ENCODE data around the gene PLCL2.

Gene PLCL2

GRCh38 chr3:16990163-16990562 is 105.4 kb downstream of the PLCL2 start:
- Histone ChIP-seq H3K4me2 (ENCODE audit: low read length) (no peak overlapping the region), H3K4me1 (ENCODE audit: control insufficient read depth, low read length) (no peaks in the 10 kb centered on the region), H3K36me3 (ENCODE audit: control insufficient read depth, low read length) (no peaks in the 10 kb centered on the region), H3K27ac (ENCODE audit: low read depth, low read length) (no peak overlapping the region), H3K4me3 (ENCODE audit: low read length) (no peak overlapping the region), H3K9me2 (replicated peaks; ENCODE audit: control insufficient read depth, low read length) (no peaks in the 10 kb centered on the region), H4K20me1 (ENCODE audit: control insufficient read depth, insufficient read depth, low read depth, low read length) (peaks cover 3% of the 10 kb centered on the region; the same call in 1 of the 2 replicates), H3K27me3 (ENCODE audit: control insufficient read depth, low read length) (no peaks in the 10 kb centered on the region), H3F3A (ENCODE audit: control insufficient read depth, insufficient read depth) (no peaks in the 10 kb centered on the region), H3K9me3 (ENCODE audit: control insufficient read depth, insufficient read depth, low read length) (no peaks in the 10 kb centered on the region), H3K79me2 (ENCODE audit: control insufficient read depth, low read length) (peaks cover 83% of the 10 kb centered on the region)
- no peak for TF ChIP-seq CTCF (IDR thresholded peaks at IDR 0.05; ENCODE audit: low read depth, low read length, poor library complexity, severe bottlenecking)
- TF ChIP-seq EZH2phosphoT487 (IDR thresholded peaks at IDR 0.05; ENCODE audit: borderline replicate concordance, low read length): no peak

GRCh38 chr3:16992198-16992597 is 107.4 kb downstream of the PLCL2 start:
- H3K27ac ChIP-seq (ENCODE audit: low read depth, low read length): no peak overlapping the region
- H3F3A ChIP-seq (ENCODE audit: control insufficient read depth, insufficient read depth): no peaks in the 10 kb centered on the region
- H3K9me2 ChIP-seq (replicated peaks; ENCODE audit: control insufficient read depth, low read length): no peaks in the 10 kb centered on the region
- H3K4me2 ChIP-seq (ENCODE audit: low read length): no peak overlapping the region
- TF ChIP-seq CTCF (IDR thresholded peaks at IDR 0.05; ENCODE audit: low read depth, low read length, poor library complexity, severe bottlenecking): no peak
- no peak for TF ChIP-seq EZH2phosphoT487 (IDR thresholded peaks at IDR 0.05; ENCODE audit: borderline replicate concordance, low read length)
- H3K4me3 ChIP-seq (ENCODE audit: low read length): no peak overlapping the region
- H3K27me3 ChIP-seq (ENCODE audit: control insufficient read depth, low read length): no peaks in the 10 kb centered on the region
- no peaks in the 10 kb centered on the region for H3K36me3 ChIP-seq (ENCODE audit: control insufficient read depth, low read length)
- H3K9me3 ChIP-seq (ENCODE audit: control insufficient read depth, insufficient read depth, low read length): no peaks in the 10 kb centered on the region
- H3K79me2 ChIP-seq (ENCODE audit: control insufficient read depth, low read length): peaks cover 81% of the 10 kb centered on the region
- H4K20me1 ChIP-seq (ENCODE audit: control insufficient read depth, insufficient read depth, low read depth, low read length): no peaks in the 10 kb centered on the region; the same call in 1 of the 2 replicates
- no peaks in the 10 kb centered on the region for H3K4me1 ChIP-seq (ENCODE audit: control insufficient read depth, low read length)

DNA sequence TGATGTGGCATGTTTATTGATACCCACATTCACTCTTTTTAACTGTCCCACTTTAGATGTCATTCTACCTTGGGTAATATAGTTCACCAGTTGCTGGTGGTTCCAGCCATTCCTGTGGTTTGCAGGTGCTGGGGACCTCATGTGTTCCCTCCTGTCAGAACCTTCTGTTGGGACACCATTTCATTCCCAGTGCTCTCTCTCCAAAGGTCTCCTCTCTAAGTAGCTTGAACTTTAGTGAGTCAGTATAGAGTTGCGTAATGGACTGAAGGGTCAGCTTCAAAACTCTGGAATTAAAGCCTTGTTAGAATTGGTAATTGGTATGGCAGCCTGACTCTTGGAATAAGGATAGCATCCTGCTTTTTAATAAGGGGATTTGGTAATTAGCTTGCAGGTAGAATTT is 108.5 kb downstream of the PLCL2 start:
- Histone ChIP-seq H3K4me2 (ENCODE audit: low read length) (no peak overlapping the region), H3F3A (ENCODE audit: control insufficient read depth, insufficient read depth) (no peaks in the 10 kb centered on the region), H3K79me2 (ENCODE audit: control insufficient read depth, low read length) (peaks cover 79% of the 10 kb centered on the region), H3K27ac (ENCODE audit: low read depth, low read length) (no peak overlapping the region), H3K27me3 (ENCODE audit: control insufficient read depth, low read length) (no peaks in the 10 kb centered on the region), H3K9me3 (ENCODE audit: control insufficient read depth, insufficient read depth, low read length) (no peaks in the 10 kb centered on the region), H3K9me2 (replicated peaks; ENCODE audit: control insufficient read depth, low read length) (no peaks in the 10 kb centered on the region), H4K20me1 (ENCODE audit: control insufficient read depth, insufficient read depth, low read depth, low read length) (no peaks in the 10 kb centered on the region; the same call in 1 of the 2 replicates), H3K4me3 (ENCODE audit: low read length) (no peak overlapping the region), H3K4me1 (ENCODE audit: control insufficient read depth, low read length) (no peaks in the 10 kb centered on the region), H3K36me3 (ENCODE audit: control insufficient read depth, low read length) (no peaks in the 10 kb centered on the region)
- no peak for TF ChIP-seq EZH2phosphoT487 (IDR thresholded peaks at IDR 0.05; ENCODE audit: borderline replicate concordance, low read length)
- TF ChIP-seq CTCF (IDR thresholded peaks at IDR 0.05; ENCODE audit: low read depth, low read length, poor library complexity, severe bottlenecking): no peak
